Panc1 (cell line): ENCODE data around the gene TSHZ1. TPM values are rescaled to one million over a fixed set of nuclear protein-coding genes. Genes with fewer than 3 reads are reported as not detected.

Experiments used
- ATAC-seq: fragments of 200-7000 bp; cut with Tn5 transposase; 2 replicates; pipeline ENCODE4 v1.9.1; 2020; ENCODE audit warnings: mild to moderate bottlenecking, moderate library complexity
- BruUV-seq: library from RNA; stranded (reverse); fragments of 400-500 nt; replicated peaks from 2 replicates; lab custom pipeline; 2021; lab: Mats Ljungman, UMichigan
- CTCF ChIA-PET: fragments of 300-600 bp; sonication (Branson Sonifier 250); formaldehyde crosslinking; loops from one replicate; lab custom pipeline; 2022; ENCODE audit warnings: antibody characterized with exemption; lab: Charles Lee
- POLR2A ChIA-PET: fragments of 300-600 bp; sonication (Branson Sonifier 250); formaldehyde crosslinking; loops from one replicate; lab custom pipeline; 2022; ENCODE audit warnings: antibody characterized with exemption; lab: Charles Lee
- DNase-seq: peaks from one replicate; pipeline ENCODE4 v3.0.0-alpha.2; 2010; ENCODE audit warnings: low read depth, low spot score
- H3K27ac ChIP-seq: 2 replicates; pipeline ENCODE4 v1.5.1; 2011; ENCODE audit warnings: mild to moderate bottlenecking, low read length, inconsistent platforms
- H3K27me3 ChIP-seq: fragments of 200-500 bp; sonication (Bioruptor generic); 2 replicates; pipeline ENCODE4 v1.6.0; 2014; ENCODE audit warnings: low read length, inconsistent platforms; ENCODE audit not compliant: control insufficient read depth, insufficient read depth
- H3K36me3 ChIP-seq: fragments of 200-500 bp; sonication (Bioruptor generic); 2 replicates; pipeline ENCODE4 v1.5.1; 2014; ENCODE audit warnings: inconsistent platforms, mild to moderate bottlenecking, low read length, moderate library complexity; ENCODE audit not compliant: control insufficient read depth, insufficient read depth
- H3K4me1 ChIP-seq: 2 replicates; pipeline ENCODE4 v1.5.1; 2011; ENCODE audit warnings: inconsistent platforms, mild to moderate bottlenecking, low read length, moderate library complexity; ENCODE audit not compliant: control insufficient read depth, insufficient read depth
- H3K4me3 ChIP-seq, 2 experiments: 2 replicates each; pipeline ENCODE4 v1.5.1; 2011 to 2012; ENCODE audit warnings: low read depth in 2 of 2, low read length in 2 of 2, mild to moderate bottlenecking in 2 of 2, inconsistent platforms in 1 of 2, moderate library complexity in 1 of 2
- H3K9me3 ChIP-seq: fragments of 200-500 bp; sonication (Bioruptor generic); 2 replicates; pipeline ENCODE4 v1.5.1; 2014; ENCODE audit warnings: low read depth, mild to moderate bottlenecking, inconsistent platforms, low read length, moderate library complexity; ENCODE audit not compliant: control insufficient read depth, insufficient read depth
- POLR2AphosphoS5 ChIP-seq: IDR thresholded peaks from 2 replicates; pipeline ENCODE4 v1.6.1; 2012; ENCODE audit warnings: mild to moderate bottlenecking, low read depth, low read length, moderate library complexity
- SIN3A ChIP-seq: IDR thresholded peaks from 2 replicates; pipeline ENCODE4 v1.6.1; 2012; ENCODE audit warnings: low read depth, mild to moderate bottlenecking, low read length, moderate library complexity, borderline replicate concordance; ENCODE audit not compliant: insufficient read depth
- TCF7L2 ChIP-seq: IDR thresholded peaks from 2 replicates; pipeline ENCODE4 v1.6.1; 2011; ENCODE audit warnings: mild to moderate bottlenecking, low read depth, low read length, inconsistent platforms
- in situ Hi-C: cut with HindIII; loops from 2 replicates; pipeline ENCODE4 v1.10.0; 2016; ENCODE audit warnings: low sequenced_read_pairs, low pct_unique_long_range_greater_than_20kb
- intact Hi-C: fragments of 100-400 bp; cut with micrococcal nuclease; formaldehyde crosslinking; loops from one replicate; pipeline ENCODE4 v1.10.0; 2022; ENCODE audit not compliant: unreplicated experiment
- total RNA-seq: library from RNA; stranded (reverse); gene quantifications from one replicate; pipeline ENCODE4 v1.2.1, GENCODE V29; 2021; ENCODE audit not compliant: unreplicated experiment
- TF ChIP-seq, protein P1 (sequence below): fragments of 450-650 bp; IDR thresholded peaks from 2 replicates; pipeline ENCODE4 v1.5.1; 2017; ENCODE audit warnings: mild to moderate bottlenecking
- TF ChIP-seq, protein P2 (sequence below), 2 experiments: IDR thresholded peaks; 2 replicates each; pipeline ENCODE4 v1.6.1; 2011 to 2012; ENCODE audit warnings: low read depth in 2 of 2, control low read depth in 1 of 2, low read length in 1 of 2, mild to moderate bottlenecking in 1 of 2, moderate library complexity in 1 of 2; ENCODE audit not compliant: insufficient read depth in 1 of 2

Gene TSHZ1
- total RNA-seq, 1 experiment from 2014 or later, result 10.0 TPM

DNA sequence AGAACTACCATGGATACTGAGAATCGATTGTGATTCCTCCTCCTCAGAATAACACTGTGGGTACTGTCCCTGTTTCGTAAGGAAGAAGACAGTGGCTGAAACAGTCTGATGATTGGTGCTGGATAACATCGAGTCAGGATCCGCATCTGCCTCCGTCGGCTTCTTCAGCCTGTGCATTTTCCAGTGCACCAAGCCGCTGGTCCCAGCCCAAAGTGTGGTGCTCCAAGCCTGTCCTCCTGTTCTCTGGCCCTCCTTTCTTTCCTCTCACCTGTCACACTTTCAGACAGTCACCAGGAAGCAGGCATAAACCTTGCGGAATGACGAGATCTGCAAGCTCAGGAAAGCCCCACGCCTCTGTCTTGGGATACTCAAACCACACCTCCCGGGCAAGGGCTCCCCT is 32.2 kb upstream of the TSHZ1 start:
- ATAC-seq (no peak), DNase-seq (no peak)
- ChIA-PET CTCF (interaction anchor here (0.6 kb wide), 1 partner anchor 276 kb away, joined by 4 read pairs; no protein-coding TSS in a partner anchor), POLR2A (no interaction called here)
- Histone ChIP-seq H3K9me3 (no peaks in the 10 kb centered on the region), H3K27ac (no peak overlapping the region), H3K27me3 (no peaks in the 10 kb centered on the region), H3K36me3 (no peaks in the 10 kb centered on the region), H3K4me1 (no peaks in the 10 kb centered on the region), H3K4me3 (no peak overlapping the region)
- intact Hi-C loops (no loop called here), in situ Hi-C loops (no loop called here)
- TF ChIP-seq SIN3A (no peak), TCF7L2 (no peak), POLR2AphosphoS5 (no peak)
- TF ChIP-seq, protein P1, sequence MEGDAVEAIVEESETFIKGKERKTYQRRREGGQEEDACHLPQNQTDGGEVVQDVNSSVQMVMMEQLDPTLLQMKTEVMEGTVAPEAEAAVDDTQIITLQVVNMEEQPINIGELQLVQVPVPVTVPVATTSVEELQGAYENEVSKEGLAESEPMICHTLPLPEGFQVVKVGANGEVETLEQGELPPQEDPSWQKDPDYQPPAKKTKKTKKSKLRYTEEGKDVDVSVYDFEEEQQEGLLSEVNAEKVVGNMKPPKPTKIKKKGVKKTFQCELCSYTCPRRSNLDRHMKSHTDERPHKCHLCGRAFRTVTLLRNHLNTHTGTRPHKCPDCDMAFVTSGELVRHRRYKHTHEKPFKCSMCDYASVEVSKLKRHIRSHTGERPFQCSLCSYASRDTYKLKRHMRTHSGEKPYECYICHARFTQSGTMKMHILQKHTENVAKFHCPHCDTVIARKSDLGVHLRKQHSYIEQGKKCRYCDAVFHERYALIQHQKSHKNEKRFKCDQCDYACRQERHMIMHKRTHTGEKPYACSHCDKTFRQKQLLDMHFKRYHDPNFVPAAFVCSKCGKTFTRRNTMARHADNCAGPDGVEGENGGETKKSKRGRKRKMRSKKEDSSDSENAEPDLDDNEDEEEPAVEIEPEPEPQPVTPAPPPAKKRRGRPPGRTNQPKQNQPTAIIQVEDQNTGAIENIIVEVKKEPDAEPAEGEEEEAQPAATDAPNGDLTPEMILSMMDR, result no peak
- no TSS peak for BruUV-seq

DNA sequence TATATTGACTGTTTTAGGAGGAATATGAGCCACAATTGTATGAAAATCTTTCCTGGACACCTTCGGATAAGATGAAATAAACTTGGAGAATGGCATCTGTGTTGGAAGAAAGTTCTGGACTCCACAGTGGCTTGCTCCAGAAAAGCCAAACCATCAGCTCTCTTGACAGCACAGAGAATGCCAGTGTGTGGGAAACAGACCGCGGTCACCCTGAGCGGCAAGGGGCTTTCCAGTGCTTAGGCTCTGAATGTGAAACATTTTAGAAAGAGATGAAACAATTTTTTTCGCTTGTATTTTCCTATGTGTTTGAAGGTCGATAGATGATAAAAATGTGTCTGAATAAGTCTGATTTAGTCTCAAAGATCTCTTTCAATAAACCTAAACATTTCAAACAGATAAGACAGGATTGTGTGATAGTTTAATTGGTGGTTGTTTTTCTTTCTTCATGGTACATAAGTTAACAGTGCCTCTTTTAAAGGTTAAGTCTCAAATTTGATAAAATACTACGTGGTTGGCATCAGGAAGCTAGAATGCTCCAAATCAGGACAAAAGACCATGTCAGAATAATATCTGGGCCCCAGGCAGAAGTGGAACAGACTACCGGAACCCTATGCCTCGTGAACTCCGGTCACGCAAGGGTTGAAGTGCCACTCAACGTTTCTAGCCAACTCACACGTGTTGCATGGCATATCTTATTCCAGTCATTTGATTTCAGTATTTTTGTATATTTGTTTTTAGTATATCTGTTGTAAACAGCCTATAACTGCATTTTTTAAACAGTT is 30.6 kb upstream of the TSHZ1 start:
- Histone ChIP-seq H3K4me3 (no peak overlapping the region), H3K36me3 (no peaks in the 10 kb centered on the region), H3K27ac (no peak overlapping the region), H3K27me3 (no peaks in the 10 kb centered on the region), H3K4me1 (no peaks in the 10 kb centered on the region), H3K9me3 (no peaks in the 10 kb centered on the region)
- DNase-seq, result no peak
- no TSS peak for BruUV-seq
- no peak for ATAC-seq
- ChIA-PET POLR2A (no interaction called here), CTCF (no interaction called here)
- TF ChIP-seq SIN3A, result no peak
- TF ChIP-seq TCF7L2, result no peak
- no peak for TF ChIP-seq POLR2AphosphoS5
- TF ChIP-seq, protein P1, result no peak
- TF ChIP-seq, protein P2, sequence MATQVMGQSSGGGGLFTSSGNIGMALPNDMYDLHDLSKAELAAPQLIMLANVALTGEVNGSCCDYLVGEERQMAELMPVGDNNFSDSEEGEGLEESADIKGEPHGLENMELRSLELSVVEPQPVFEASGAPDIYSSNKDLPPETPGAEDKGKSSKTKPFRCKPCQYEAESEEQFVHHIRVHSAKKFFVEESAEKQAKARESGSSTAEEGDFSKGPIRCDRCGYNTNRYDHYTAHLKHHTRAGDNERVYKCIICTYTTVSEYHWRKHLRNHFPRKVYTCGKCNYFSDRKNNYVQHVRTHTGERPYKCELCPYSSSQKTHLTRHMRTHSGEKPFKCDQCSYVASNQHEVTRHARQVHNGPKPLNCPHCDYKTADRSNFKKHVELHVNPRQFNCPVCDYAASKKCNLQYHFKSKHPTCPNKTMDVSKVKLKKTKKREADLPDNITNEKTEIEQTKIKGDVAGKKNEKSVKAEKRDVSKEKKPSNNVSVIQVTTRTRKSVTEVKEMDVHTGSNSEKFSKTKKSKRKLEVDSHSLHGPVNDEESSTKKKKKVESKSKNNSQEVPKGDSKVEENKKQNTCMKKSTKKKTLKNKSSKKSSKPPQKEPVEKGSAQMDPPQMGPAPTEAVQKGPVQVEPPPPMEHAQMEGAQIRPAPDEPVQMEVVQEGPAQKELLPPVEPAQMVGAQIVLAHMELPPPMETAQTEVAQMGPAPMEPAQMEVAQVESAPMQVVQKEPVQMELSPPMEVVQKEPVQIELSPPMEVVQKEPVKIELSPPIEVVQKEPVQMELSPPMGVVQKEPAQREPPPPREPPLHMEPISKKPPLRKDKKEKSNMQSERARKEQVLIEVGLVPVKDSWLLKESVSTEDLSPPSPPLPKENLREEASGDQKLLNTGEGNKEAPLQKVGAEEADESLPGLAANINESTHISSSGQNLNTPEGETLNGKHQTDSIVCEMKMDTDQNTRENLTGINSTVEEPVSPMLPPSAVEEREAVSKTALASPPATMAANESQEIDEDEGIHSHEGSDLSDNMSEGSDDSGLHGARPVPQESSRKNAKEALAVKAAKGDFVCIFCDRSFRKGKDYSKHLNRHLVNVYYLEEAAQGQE (IDR thresholded peaks at IDR 0.05; ENCODE audit: insufficient read depth in 1 of 2, low read depth in 2 of 2, low read length in 1 of 2), result no peak
- intact Hi-C loops, result no loop called here
- in situ Hi-C loops, result no loop called here
